Thymus (tissue), 11 donors: ENCODE results near the gene GRIP2. TPM values are rescaled to one million over a fixed set of nuclear protein-coding genes. Genes with fewer than 3 reads are reported as not detected.

Source experiments
- DNase-seq, 9 donors: peaks; one replicate each; pipeline ENCODE4 v3.0.0-alpha.2; 2013; ENCODE audit warnings: low spot score in 9 of 9, low read depth in 6 of 9, missing footprints in 1 of 9
- H3K27ac ChIP-seq, 2 donors: one replicate each; pipeline ENCODE4 v1.5.1; 2013; ENCODE audit warnings: control low read depth in 1 of 2, low read depth in 1 of 2, low read length in 1 of 2, mild to moderate bottlenecking in 1 of 2, moderate library complexity in 1 of 2
- H3K27me3 ChIP-seq, 2 donors: one replicate each; pipeline ENCODE4 v1.5.1; 2013; ENCODE audit warnings: low read length in 1 of 2; ENCODE audit not compliant: control insufficient read depth in 2 of 2, insufficient read depth in 1 of 2
- H3K36me3 ChIP-seq, 2 donors: one replicate each; pipeline ENCODE4 v1.5.1; 2013; ENCODE audit warnings: low read length in 1 of 2, mild to moderate bottlenecking in 1 of 2, moderate library complexity in 1 of 2; ENCODE audit not compliant: control insufficient read depth in 2 of 2, insufficient read depth in 2 of 2
- H3K4me1 ChIP-seq, 2 donors: one replicate each; pipeline ENCODE4 v1.5.1; 2013; ENCODE audit warnings: low read length in 2 of 2; ENCODE audit not compliant: control insufficient read depth in 2 of 2, insufficient read depth in 2 of 2
- H3K4me3 ChIP-seq, 2 donors: one replicate each; pipeline ENCODE4 v1.5.1; 2013; ENCODE audit warnings: low read length in 2 of 2, control low read depth in 1 of 2, mild to moderate bottlenecking in 1 of 2
- H3K9me3 ChIP-seq, 2 donors: one replicate each; pipeline ENCODE4 v1.5.1; 2013; ENCODE audit warnings: low read length in 1 of 2, mild to moderate bottlenecking in 1 of 2; ENCODE audit not compliant: control insufficient read depth in 2 of 2, insufficient read depth in 1 of 2
- WGBS: extraction: QIAGEN DNeasy Blood & Tissue Kit; methylation state at CpG from one replicate; pipeline ENCODE4 v1.1.7; 2013; 5-methylcytosine and 5-hydroxymethylcytosine counted together
- polyA plus RNA-seq: library from polyadenylated mRNA; stranded (reverse); fragments of 200-250 nt; gene quantifications from one replicate; pipeline ENCODE4 v1.2.3, GENCODE V29; 2013
- total RNA-seq: library from RNA; stranded (reverse); fragments of 120-200 nt; gene quantifications from one replicate; pipeline ENCODE4 v1.2.4, GENCODE V29; 2013
- donor health status: healthy.

The GRIP2 gene
- total and polyA plus RNA-seq, 2 donors = 0.14 to 0.37 TPM

DNA sequence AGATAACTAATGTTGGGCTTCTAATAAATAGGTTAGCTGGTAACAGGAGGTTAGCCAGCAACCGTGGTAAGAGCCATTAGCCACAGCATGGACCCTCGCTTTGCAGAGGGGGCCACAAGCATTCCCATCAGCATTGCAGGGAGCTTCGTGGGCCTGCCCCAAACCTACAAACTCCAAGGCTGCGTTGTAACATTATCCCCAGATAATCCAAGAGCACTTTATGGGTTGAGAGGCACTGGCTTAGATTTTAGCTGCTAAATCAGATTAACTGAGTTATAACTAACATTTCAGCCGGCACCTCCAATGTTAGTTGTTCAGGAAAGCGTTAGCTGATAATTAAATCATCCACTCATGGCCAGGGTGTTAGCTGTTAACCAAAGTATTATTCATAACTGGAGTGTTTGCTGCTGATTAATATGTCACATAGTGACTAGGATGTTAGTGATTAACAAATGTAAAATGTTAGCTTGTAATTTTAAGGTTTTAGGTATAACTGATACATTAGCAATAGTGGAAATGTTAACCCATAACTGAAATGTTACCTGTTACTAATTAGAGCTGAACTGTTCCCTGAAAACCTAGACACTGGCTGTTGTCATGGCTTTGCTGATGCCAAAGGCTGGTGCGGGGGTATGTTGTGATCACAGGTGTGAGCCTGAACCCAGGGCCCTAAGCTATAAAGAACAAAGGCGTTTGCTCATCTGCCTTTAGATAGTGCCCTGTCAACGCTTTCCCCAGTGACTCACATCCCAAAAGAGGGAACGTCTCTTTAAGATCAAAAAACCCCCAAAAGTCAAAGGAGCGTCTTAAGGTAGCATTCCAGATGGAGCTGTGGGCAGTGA lies 81.5 kb downstream of the GRIP2 start:
- WGBS = 96% methylated on average over 11 of the region's 11 CpGs
- Histone ChIP-seq H3K4me1 (no peaks in the 10 kb centered on the region), H3K36me3 (peaks cover 47 to 59% of the 10 kb centered on the region in 2 donors), H3K27ac (no peak overlapping the region), H3K4me3 (no peak overlapping the region), H3K27me3 (no peaks in the 10 kb centered on the region), H3K9me3 (no peaks in the 10 kb centered on the region)
- DNase-seq = no peak

DNA sequence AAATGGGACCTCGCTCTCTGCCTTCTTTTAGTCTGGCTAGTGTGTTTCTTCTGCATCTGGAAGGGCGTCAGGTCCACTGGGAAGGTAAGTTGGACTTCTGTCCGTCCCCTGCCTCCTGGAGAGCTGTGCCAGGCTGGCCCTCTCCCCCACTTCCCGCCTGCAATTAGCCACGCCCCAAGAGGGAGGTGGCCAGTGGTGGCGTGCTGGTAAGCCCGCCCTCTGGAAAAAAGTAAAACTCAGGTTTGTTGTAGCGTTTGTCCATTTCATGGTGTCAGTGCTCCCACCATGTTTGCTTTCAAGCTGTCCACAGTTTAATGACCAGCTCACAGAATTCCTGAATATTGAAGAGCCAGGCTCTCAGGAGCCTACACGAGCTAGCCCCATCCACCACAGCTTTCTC lies 82.1 kb downstream of the GRIP2 start:
- Histone ChIP-seq H3K27me3 (no peaks in the 10 kb centered on the region), H3K9me3 (no peaks in the 10 kb centered on the region), H3K36me3 (peaks cover 40 to 53% of the 10 kb centered on the region in 2 donors), H3K4me3 (no peak overlapping the region), H3K4me1 (no peaks in the 10 kb centered on the region), H3K27ac (no peak overlapping the region)
- DNase-seq = no peak
- 95% methylated on average over 9 of the region's 9 CpGs for WGBS

DNA sequence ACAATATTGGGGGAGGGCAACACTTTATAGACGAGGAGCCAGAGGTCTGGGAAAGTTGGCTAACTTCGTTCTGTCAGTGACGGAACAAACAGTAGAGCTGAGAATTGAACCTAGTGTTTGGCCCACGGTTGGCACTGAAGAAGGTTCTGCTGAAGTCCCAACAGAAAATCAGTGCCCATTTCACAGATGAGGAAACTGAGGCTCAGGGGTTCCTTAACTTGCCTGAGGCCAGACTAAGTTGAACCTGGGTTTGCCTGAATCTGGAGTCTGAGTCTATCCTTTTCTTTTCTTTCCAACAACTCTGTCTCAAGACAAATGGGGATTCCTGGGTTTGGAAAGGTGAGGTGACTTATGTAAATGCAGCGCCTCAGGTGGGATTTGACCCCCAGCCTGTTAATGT lies 82.7 kb downstream of the GRIP2 start:
- H3K4me1 ChIP-seq = no peaks in the 10 kb centered on the region
- H3K9me3 ChIP-seq = no peaks in the 10 kb centered on the region
- H3K36me3 ChIP-seq = peaks cover 35 to 53% of the 10 kb centered on the region in 2 donors
- H3K4me3 ChIP-seq = no peak overlapping the region
- 98% methylated on average over 5 of the region's 5 CpGs for WGBS
- no peaks in the 10 kb centered on the region for H3K27me3 ChIP-seq
- H3K27ac ChIP-seq = no peak overlapping the region
- no peak for DNase-seq

DNA sequence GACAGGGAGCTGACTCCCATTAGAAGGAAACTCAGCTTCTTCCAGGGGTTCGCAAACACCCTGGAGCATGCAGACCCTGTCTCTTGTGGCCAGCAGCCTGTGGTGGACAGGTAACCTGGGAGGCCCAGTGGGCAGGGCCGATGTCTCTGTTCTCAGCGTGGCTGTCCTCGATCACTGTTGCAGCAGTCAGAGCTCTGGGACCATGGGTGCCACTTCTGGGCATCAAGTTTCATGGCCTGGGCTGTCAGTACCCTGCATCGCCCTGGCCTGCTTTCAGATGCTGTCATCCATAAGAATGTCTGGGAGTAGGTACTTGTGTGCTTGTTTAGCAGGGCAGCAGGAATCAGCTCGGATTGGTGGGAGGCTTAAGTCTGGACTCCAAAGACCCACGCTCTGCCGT lies 83.3 kb downstream of the GRIP2 start:
- no peaks in the 10 kb centered on the region for H3K27me3 ChIP-seq
- H3K9me3 ChIP-seq = no peaks in the 10 kb centered on the region
- no peak for DNase-seq
- H3K27ac ChIP-seq = no peak overlapping the region
- H3K4me3 ChIP-seq = no peak overlapping the region
- 99% methylated on average over 8 of the region's 8 CpGs for WGBS
- H3K4me1 ChIP-seq = no peaks in the 10 kb centered on the region
- H3K36me3 ChIP-seq = peaks cover 29 to 58% of the 10 kb centered on the region in 2 donors

DNA sequence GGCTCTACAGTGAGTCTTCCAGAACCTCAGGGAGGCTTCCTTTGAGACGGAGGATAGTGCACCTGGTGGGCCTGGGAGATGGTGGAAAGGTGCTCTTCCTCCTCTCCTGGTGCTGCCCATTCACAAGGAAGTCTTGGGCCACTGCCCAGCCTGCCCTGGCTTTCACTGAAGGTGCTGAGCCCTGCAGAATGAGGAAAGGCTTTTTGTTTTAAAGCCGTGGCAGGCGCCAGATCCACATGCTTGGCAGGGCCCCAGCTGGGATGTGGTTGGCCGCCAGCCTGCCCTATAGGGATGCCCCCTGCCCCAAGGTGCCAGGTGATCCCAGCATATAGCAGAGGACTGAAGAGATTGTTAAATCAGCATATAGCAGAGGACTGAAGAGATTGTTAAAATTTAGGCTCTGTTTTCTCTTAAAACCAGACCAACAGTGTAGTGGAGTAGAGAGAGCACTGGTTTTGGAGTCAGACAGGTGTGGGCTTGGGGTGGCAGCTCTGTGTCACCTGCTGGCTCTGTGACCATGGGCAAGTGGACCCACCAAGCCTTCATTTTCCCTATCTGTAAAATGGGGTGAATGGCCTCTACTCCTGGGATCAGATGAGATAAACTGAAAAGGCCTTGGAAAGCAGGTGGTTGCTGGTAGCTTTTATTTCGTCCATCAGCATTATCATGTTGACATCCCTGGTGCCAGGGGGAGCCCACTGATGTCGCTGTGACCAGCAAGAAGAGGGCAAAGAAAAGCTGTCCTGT lies 84.4 kb downstream of the GRIP2 start:
- H3K4me3 ChIP-seq = no peak overlapping the region
- H3K4me1 ChIP-seq = no peaks in the 10 kb centered on the region
- peaks cover 40 to 56% of the 10 kb centered on the region in 2 donors for H3K36me3 ChIP-seq
- H3K9me3 ChIP-seq = no peaks in the 10 kb centered on the region
- H3K27me3 ChIP-seq = no peaks in the 10 kb centered on the region
- 95% methylated on average over 6 of the region's 6 CpGs for WGBS
- no peak overlapping the region for H3K27ac ChIP-seq
- no peak for DNase-seq

- Histone ChIP-seq H3K4me3 (no peak overlapping the region), H3K36me3 (peaks cover 42 to 53% of the 10 kb centered on the region in 2 donors), H3K4me1 (no peaks in the 10 kb centered on the region)
These were observed 85.4 kb downstream of the GRIP2 start for GRCh38 chr3:14454639-14455310.

GRCh38 chr3:14453876-14454638 lies 86.1 kb downstream of the GRIP2 start:
- H3K27ac ChIP-seq = no peak overlapping the region
- peaks cover 43 to 51% of the 10 kb centered on the region in 2 donors for H3K36me3 ChIP-seq
- 65% methylated on average over 23 of the region's 23 CpGs for WGBS

More at GRCh38 chr3:14454639-14455310, 85.4 kb downstream of the GRIP2 start:
- H3K27me3 ChIP-seq = no peaks in the 10 kb centered on the region
- WGBS = 95% methylated on average over 8 of the region's 8 CpGs
- no peaks in the 10 kb centered on the region for H3K9me3 ChIP-seq
- no peak overlapping the region for H3K27ac ChIP-seq
- DNase-seq = no peak

GRCh38 chr3:14452740-14453710 lies 87.1 kb downstream of the GRIP2 start:
- H3K9me3 ChIP-seq = no peaks in the 10 kb centered on the region
- H3K4me3 ChIP-seq = no peak overlapping the region
- H3K27me3 ChIP-seq = no peaks in the 10 kb centered on the region
- peak overlapping the region in 1 of 2 donors; percentile 36 for H3K27ac ChIP-seq
- WGBS = 93% methylated on average over 25 of the region's 25 CpGs
- no peaks in the 10 kb centered on the region for H3K4me1 ChIP-seq
- no peak for DNase-seq
- H3K36me3 ChIP-seq = peaks cover 47 to 57% of the 10 kb centered on the region in 2 donors

More at GRCh38 chr3:14453876-14454638, 86.1 kb downstream of the GRIP2 start:
- Histone ChIP-seq H3K9me3 (no peaks in the 10 kb centered on the region), H3K4me3 (no peak overlapping the region), H3K27me3 (no peaks in the 10 kb centered on the region), H3K4me1 (no peaks in the 10 kb centered on the region)
- DNase-seq = no peak
